Measurements from ENCODE around the gene KREMEN1. TPM values are rescaled to one million over a fixed set of nuclear protein-coding genes. Genes with fewer than 3 reads are reported as not detected.

KREMEN1 gene
- polyA plus RNA-seq, 1 of the 3 experiments (the other 2 are of a cell fraction) = 10.0 TPM

DNA sequence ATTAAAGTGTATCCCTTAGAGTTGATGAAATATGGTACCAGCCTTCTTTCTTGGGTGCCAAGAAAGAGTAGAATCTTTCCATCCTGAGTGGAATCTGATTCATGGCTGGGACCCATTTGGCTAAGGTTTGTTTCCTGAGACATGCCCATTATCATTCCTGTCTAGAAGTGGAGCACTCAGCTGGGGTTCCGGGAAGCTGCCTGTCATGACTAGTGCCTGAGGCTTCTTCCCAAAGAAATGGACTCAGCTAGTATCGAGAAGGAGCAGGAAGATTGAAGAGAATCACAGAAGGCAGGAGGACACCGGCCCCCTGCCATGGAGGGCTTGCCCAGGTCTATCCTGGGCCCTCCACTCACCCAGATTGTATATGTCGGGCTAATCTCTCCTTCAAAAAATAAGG, 57.6 kb downstream of the KREMEN1 start:
- Histone ChIP-seq H3K9me2 (no peaks in the 10 kb centered on the region), H3F3A (replicated peaks; ENCODE audit: insufficient read depth) (peaks cover 10% of the 10 kb centered on the region), H3K27ac (ENCODE audit: low read depth in 2 of 2, low read length in 1 of 2) (no peak overlapping the region), H3K9me3 (no peaks in the 10 kb centered on the region), H3K79me2 (ENCODE audit: insufficient read depth) (no peaks in the 10 kb centered on the region), H3K36me3 (replicated peaks in 1 of 2; ENCODE audit: control insufficient read depth in 1 of 2, insufficient read depth in 2 of 2, low read length in 1 of 2) (peaks cover 4 to 16% of the 10 kb centered on the region in 2 experiments), H3K4me2 (no peak overlapping the region), H3K4me1 (ENCODE audit: control insufficient read depth in 1 of 2, insufficient read depth in 2 of 2, low read depth in 1 of 2, low read length in 1 of 2) (peaks cover 0 to 7% of the 10 kb centered on the region in 2 experiments; a peak in 1 of 4 replicates), H3K4me3 (ENCODE audit: low read depth in 2 of 2, low read length in 1 of 2) (no peak overlapping the region), H3K9ac (no peak overlapping the region), H3K27me3 (ENCODE audit: insufficient read depth) (no peaks in the 10 kb centered on the region), H4K20me1 (ENCODE audit: insufficient read depth) (no peaks in the 10 kb centered on the region), H2AFZ (ENCODE audit: low read depth) (no peak overlapping the region)
- DNase-seq = no peak
- 92% methylated on average over 4 of the region's 4 CpGs for WGBS (ENCODE audit: low lambda C conversion rate)
- ChIA-PET CTCF (interaction anchor here (0.7 to 1.1 kb wide), 2 partner anchors 18 to 24 kb away, joined by 3 read pairs; no protein-coding TSS in a partner anchor), POLR2A (no interaction called here)
- TF ChIP-seq ELF1 (IDR thresholded peaks at IDR 0.05) (no peak), RFX5 (IDR thresholded peaks at IDR 0.05; ENCODE audit: low read length) (no peak), RCOR1 (IDR thresholded peaks at IDR 0.05; ENCODE audit: low read length) (no peak), POLR2AphosphoS5 (IDR thresholded peaks at IDR 0.05; ENCODE audit: low read depth, low read length) (no peak), MXI1 (IDR thresholded peaks at IDR 0.05; ENCODE audit: low read depth, low read length) (no peak), GATA2 (CRISPR knock-in tag; IDR thresholded peaks at IDR 0.05) (no peak), TAF1 (IDR thresholded peaks at IDR 0.05; ENCODE audit: borderline replicate concordance, low read depth, low read length) (no peak), TCF12 (IDR thresholded peaks at IDR 0.05) (no peak), NRF1 (IDR thresholded peaks at IDR 0.05; ENCODE audit: low read depth, low read length) (no peak), CHD2 (IDR thresholded peaks at IDR 0.05; ENCODE audit: low read length, partially characterized antibody) (no peak), GABPA (IDR thresholded peaks at IDR 0.05; ENCODE audit: low read depth) (no peak), JUND (IDR thresholded peaks at IDR 0.05) (no peak), NFIC (IDR thresholded peaks at IDR 0.05; ENCODE audit: borderline replicate concordance) (no peak), MEF2A (IDR thresholded peaks at IDR 0.05; ENCODE audit: borderline replicate concordance, low read depth) (no peak), FOSL2 (IDR thresholded peaks at IDR 0.05; ENCODE audit: borderline replicate concordance, low read depth) (no peak), FOXM1 (IDR thresholded peaks at IDR 0.05; ENCODE audit: low read depth) (no peak)
- TF ChIP-seq, protein P1, sequence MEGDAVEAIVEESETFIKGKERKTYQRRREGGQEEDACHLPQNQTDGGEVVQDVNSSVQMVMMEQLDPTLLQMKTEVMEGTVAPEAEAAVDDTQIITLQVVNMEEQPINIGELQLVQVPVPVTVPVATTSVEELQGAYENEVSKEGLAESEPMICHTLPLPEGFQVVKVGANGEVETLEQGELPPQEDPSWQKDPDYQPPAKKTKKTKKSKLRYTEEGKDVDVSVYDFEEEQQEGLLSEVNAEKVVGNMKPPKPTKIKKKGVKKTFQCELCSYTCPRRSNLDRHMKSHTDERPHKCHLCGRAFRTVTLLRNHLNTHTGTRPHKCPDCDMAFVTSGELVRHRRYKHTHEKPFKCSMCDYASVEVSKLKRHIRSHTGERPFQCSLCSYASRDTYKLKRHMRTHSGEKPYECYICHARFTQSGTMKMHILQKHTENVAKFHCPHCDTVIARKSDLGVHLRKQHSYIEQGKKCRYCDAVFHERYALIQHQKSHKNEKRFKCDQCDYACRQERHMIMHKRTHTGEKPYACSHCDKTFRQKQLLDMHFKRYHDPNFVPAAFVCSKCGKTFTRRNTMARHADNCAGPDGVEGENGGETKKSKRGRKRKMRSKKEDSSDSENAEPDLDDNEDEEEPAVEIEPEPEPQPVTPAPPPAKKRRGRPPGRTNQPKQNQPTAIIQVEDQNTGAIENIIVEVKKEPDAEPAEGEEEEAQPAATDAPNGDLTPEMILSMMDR (IDR thresholded peaks at IDR 0.05) = no peak
- TF ChIP-seq, protein P2, sequence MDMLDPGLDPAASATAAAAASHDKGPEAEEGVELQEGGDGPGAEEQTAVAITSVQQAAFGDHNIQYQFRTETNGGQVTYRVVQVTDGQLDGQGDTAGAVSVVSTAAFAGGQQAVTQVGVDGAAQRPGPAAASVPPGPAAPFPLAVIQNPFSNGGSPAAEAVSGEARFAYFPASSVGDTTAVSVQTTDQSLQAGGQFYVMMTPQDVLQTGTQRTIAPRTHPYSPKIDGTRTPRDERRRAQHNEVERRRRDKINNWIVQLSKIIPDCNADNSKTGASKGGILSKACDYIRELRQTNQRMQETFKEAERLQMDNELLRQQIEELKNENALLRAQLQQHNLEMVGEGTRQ (IDR thresholded peaks at IDR 0.05; ENCODE audit: borderline replicate concordance, low read depth, low read length) = no peak
